ENCODE measurements around the gene UTP11. TPM values are rescaled to one million over a fixed set of nuclear protein-coding genes. Genes with fewer than 3 reads are reported as not detected.

Gene UTP11
- total and polyA plus RNA-seq, 2 of the 8 experiments (the other 6 are each of a cell fraction or from before 2014, with no cell fraction given) = 19.5 to 60.5 TPM

GRCh38 chr1:37995751-37996345, 16.7 kb upstream of the UTP11 start (continued):
- no peak for TF ChIP-seq EZH2 (IDR thresholded peaks at IDR 0.05; ENCODE audit: low read depth, low read length, severe bottlenecking)
- no peak for TF ChIP-seq ZNF274 (IDR thresholded peaks at IDR 0.05; ENCODE audit: borderline replicate concordance, extremely low read depth, low read length)
- peak in 1 of 2 experiments; percentile 0; a peak in 1 of 4 replicates for TF ChIP-seq RAD21 (IDR thresholded peaks at IDR 0.05 in 1 of 2, conservative IDR thresholded peaks at IDR 0.05 in 1 of 2; ENCODE audit: low read depth in 2 of 2, low read length in 2 of 2)
- TF ChIP-seq TEAD4 (IDR thresholded peaks at IDR 0.05; ENCODE audit: low read depth, low read length) = peak; percentile 65; the same call in 1 of the 2 replicates
- TF ChIP-seq SIX5 (IDR thresholded peaks at IDR 0.05; ENCODE audit: low read depth, low read length) = no peak
- no peak for TF ChIP-seq RFX5 (IDR thresholded peaks at IDR 0.05; ENCODE audit: borderline replicate concordance, low read depth, low read length)
- no peak for TF ChIP-seq CBX8 (IDR thresholded peaks at IDR 0.05; ENCODE audit: borderline replicate concordance, low read depth, low read length)
- TF ChIP-seq CHD7 (IDR thresholded peaks at IDR 0.05; ENCODE audit: insufficient replicate concordance, low read length) = no peak
- TF ChIP-seq EGR1 (IDR thresholded peaks at IDR 0.05; ENCODE audit: borderline replicate concordance, low read depth, low read length) = no peak
- 0 out of 2 replicates have a peak, but pooled peaks have one; percentile 2 for TF ChIP-seq JUN (IDR thresholded peaks at IDR 0.05; ENCODE audit: low read depth, low read length)
